ENCODE results near the gene PPP1R3C.

GRCh38 chr10:91602868-91603568, 29.9 kb downstream of the PPP1R3C start:
- TF ChIP-seq EZH2phosphoT487 (IDR thresholded peaks at IDR 0.05; ENCODE audit: borderline replicate concordance, low read depth, low read length) (no peak), CTCF (conservative IDR thresholded peaks at IDR 0.05; ENCODE audit: low read length) (no peak)

Measured in OCI-LY7 (cell line).